ENCODE results near the gene NR2F1-AS1. TPM values are rescaled to one million over a fixed set of nuclear protein-coding genes. Genes with fewer than 3 reads are reported as not detected.

The NR2F1-AS1 gene
- total RNA-seq, 1 donor: not detected

- Histone ChIP-seq H3K9me3 (ENCODE audit: low read depth, low read length) (no peaks in the 10 kb centered on the region), H3K27me3 (ENCODE audit: insufficient read depth, low read length) (peaks cover 97% of the 10 kb centered on the region), H3K4me1 (ENCODE audit: insufficient read depth, low read length) (peaks cover 39% of the 10 kb centered on the region), H3K4me3 (ENCODE audit: low read length) (no peak overlapping the region)
Measured at GRCh38 chr5:93577854-93578812, 2.9 kb downstream of the NR2F1-AS1 start.

DNA sequence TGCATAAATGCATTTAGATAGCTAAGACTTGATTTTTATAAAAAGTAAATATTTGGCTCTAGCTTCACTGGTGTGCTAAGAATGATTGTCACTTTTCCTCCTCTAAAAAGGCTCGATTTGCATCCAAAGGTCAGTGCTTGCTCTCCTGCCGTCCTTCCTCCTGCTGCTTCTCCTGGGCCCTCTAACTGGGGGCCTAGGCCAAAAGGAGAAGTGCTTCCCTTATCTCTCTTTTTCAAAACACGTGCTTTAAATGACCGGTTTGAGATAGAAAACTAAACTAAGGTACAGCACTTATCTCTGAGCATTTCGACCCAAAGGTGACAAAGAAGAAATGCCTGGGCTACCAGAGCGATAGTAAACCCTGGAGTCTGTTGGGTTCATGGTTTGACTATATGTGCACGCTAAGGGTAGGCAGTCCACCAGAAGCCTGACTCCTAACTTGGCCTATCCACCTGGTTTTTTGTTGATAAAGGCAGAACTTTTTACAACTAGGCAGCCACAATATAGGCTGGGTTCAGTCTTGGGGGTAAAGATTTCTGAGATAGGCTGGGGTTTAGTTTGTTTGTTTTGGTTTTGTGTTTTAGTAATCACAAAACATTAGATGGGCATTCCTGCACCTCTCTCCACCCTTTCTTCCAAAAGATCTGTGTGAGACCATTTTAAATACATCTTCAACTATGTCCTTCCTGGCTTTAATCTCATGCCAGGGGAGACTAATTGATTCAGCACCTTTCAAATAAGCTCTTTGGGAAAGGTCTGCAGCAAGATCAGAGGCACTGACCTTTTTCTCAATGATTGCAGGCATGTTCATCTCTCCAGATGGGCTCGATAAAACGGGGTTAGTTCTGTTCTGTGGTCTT, 3.8 kb downstream of the NR2F1-AS1 start:
- Histone ChIP-seq H3K9me3 (ENCODE audit: low read depth, low read length) (no peaks in the 10 kb centered on the region), H3K27me3 (ENCODE audit: insufficient read depth, low read length) (peaks cover 97% of the 10 kb centered on the region), H3K4me1 (ENCODE audit: insufficient read depth, low read length) (peaks cover 32% of the 10 kb centered on the region), H3K4me3 (ENCODE audit: low read length) (no peak overlapping the region)

DNA sequence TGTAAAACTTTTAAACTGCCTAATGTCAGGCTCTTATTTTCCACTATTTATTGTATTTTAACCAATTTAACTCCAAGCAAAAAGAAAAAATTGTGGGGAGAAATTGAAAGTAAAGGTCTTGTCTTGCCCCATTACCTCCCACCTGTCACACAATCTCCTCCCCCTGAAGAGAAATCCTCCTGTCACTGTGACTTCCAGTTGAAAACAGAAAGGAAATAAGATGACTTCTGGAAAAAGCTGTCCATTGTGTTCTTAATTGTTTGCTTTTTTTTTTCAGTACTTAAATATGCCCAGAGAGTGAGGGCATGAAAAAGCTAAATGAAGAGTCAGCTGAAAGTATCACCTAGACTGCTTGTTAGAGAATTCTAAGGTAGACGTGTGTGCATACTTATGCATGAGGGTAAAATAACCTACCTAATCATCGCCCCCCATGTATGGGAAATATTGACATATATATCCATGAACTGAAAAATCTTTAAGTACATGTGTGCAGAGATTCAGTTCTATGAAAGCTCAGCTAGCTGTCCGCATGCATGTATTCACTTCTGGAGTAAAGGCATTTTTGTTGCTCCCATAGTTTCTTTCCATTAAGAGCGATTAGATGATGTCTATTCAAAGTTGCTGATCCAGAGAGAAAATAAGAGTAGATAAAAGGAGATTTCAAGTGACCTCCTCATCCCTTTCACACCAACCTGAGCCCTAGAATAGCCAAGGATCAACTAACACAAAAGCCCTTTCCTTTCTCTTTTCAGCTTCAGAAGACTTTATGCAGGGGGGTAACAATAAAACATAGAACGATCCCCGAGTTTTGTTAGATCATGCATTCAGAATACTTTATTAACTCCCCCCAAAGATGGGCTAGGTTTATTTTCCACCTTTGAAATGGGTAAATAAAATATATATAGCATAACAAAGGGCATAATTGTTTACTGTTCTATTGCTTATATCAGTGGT, 5.3 kb downstream of the NR2F1-AS1 start:
- H3K4me1 ChIP-seq (ENCODE audit: insufficient read depth, low read length): peaks cover 28% of the 10 kb centered on the region
- peaks cover 97% of the 10 kb centered on the region for H3K27me3 ChIP-seq (ENCODE audit: insufficient read depth, low read length)
- no peaks in the 10 kb centered on the region for H3K9me3 ChIP-seq (ENCODE audit: low read depth, low read length)
- no peak overlapping the region for H3K4me3 ChIP-seq (ENCODE audit: low read length)

GRCh38 chr5:93574491-93575305, 6.3 kb downstream of the NR2F1-AS1 start:
- Histone ChIP-seq H3K4me1 (ENCODE audit: insufficient read depth, low read length) (peaks cover 27% of the 10 kb centered on the region), H3K4me3 (ENCODE audit: low read length) (no peak overlapping the region), H3K9me3 (ENCODE audit: low read depth, low read length) (no peaks in the 10 kb centered on the region), H3K27me3 (ENCODE audit: insufficient read depth, low read length) (peaks cover 97% of the 10 kb centered on the region)

- peaks cover 19% of the 10 kb centered on the region for H3K4me1 ChIP-seq (ENCODE audit: insufficient read depth, low read length)
- H3K27me3 ChIP-seq (ENCODE audit: insufficient read depth, low read length): peaks cover 100% of the 10 kb centered on the region
- H3K4me3 ChIP-seq (ENCODE audit: low read length): no peak overlapping the region
- H3K9me3 ChIP-seq (ENCODE audit: low read depth, low read length): no peaks in the 10 kb centered on the region
Measured at GRCh38 chr5:93573354-93574351, 7.4 kb downstream of the NR2F1-AS1 start.

GRCh38 chr5:93572608-93573353, 8.2 kb downstream of the NR2F1-AS1 start:
- H3K4me1 ChIP-seq (ENCODE audit: insufficient read depth, low read length): peaks cover 16% of the 10 kb centered on the region
- peaks cover 100% of the 10 kb centered on the region for H3K27me3 ChIP-seq (ENCODE audit: insufficient read depth, low read length)
- no peak overlapping the region for H3K4me3 ChIP-seq (ENCODE audit: low read length)
- H3K9me3 ChIP-seq (ENCODE audit: low read depth, low read length): no peaks in the 10 kb centered on the region

DNA sequence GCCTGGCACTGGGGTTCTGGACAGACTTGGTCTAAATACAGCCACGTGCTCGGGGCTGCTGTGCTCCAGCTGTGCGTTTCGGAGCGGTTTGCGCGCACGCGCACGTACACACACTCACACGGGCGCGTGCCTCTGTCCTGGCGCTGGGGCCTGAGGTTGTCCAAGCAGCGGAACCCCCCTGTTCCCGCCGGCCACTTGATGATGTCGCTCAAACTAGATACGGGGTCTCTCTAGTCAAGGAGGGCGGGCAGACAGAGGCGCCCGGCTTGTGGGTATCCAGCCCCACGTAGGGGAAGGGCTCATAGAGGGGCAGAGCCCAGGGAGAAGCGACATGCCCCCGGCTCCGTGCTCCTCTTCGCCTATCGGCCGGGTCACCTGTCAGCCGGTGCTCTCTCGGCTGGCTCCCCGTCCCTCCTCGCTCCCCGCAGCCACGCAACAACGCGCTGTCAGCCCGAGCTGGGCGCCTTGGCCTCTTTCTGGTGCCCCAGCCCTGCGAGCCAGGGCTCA, 8.9 kb downstream of the NR2F1-AS1 start:
- no peak overlapping the region for H3K4me3 ChIP-seq (ENCODE audit: low read length)
- H3K27me3 ChIP-seq (ENCODE audit: insufficient read depth, low read length): peaks cover 100% of the 10 kb centered on the region
- peaks cover 16% of the 10 kb centered on the region for H3K4me1 ChIP-seq (ENCODE audit: insufficient read depth, low read length)
- H3K9me3 ChIP-seq (ENCODE audit: low read depth, low read length): no peaks in the 10 kb centered on the region

GRCh38 chr5:93571114-93571949, 9.7 kb downstream of the NR2F1-AS1 start:
- H3K9me3 ChIP-seq (ENCODE audit: low read depth, low read length): no peaks in the 10 kb centered on the region
- H3K27me3 ChIP-seq (ENCODE audit: insufficient read depth, low read length): peaks cover 97% of the 10 kb centered on the region
- H3K4me3 ChIP-seq (ENCODE audit: low read length): no peak overlapping the region
- H3K4me1 ChIP-seq (ENCODE audit: insufficient read depth, low read length): peaks cover 16% of the 10 kb centered on the region

- H3K9me3 ChIP-seq (ENCODE audit: low read depth, low read length): no peaks in the 10 kb centered on the region
- peaks cover 16% of the 10 kb centered on the region for H3K4me1 ChIP-seq (ENCODE audit: insufficient read depth, low read length)
- peaks cover 92% of the 10 kb centered on the region for H3K27me3 ChIP-seq (ENCODE audit: insufficient read depth, low read length)
- H3K4me3 ChIP-seq (ENCODE audit: low read length): no peak overlapping the region
Measured at GRCh38 chr5:93570294-93571113, 10.5 kb downstream of the NR2F1-AS1 start.

GRCh38 chr5:93569300-93570160, 11.5 kb downstream of the NR2F1-AS1 start:
- no peak overlapping the region for H3K4me3 ChIP-seq (ENCODE audit: low read length)
- no peaks in the 10 kb centered on the region for H3K9me3 ChIP-seq (ENCODE audit: low read depth, low read length)
- H3K4me1 ChIP-seq (ENCODE audit: insufficient read depth, low read length): peaks cover 16% of the 10 kb centered on the region
- H3K27me3 ChIP-seq (ENCODE audit: insufficient read depth, low read length): peaks cover 88% of the 10 kb centered on the region

Measured in mononuclear cell (primary cell).